K562 (cell line): ENCODE results near the gene CABP2. TPM values are rescaled to one million over a fixed set of nuclear protein-coding genes. Genes with fewer than 3 reads are reported as not detected.

Experiments used
- ATAC-seq: fragments of 200-7000 bp; cut with Tn5 transposase; 3 replicates; pipeline ENCODE4 v1.9.1; 2020; ENCODE audit warnings: moderate library complexity
- BruUV-seq: library from RNA; stranded (reverse); fragments of 400-500 nt; replicated peaks from 2 replicates; lab custom pipeline; 2021; lab: Mats Ljungman, UMichigan
- CTCF ChIA-PET: fragments of 300-600 bp; formaldehyde crosslinking; extraction: SDS; loops from one replicate; lab custom pipeline; 2021; ENCODE audit warnings: low intra/inter-chr PET ratio; lab: Yijun Ruan, JAX
- POLR2A ChIA-PET: fragments of 300-600, 350-650 bp; sonication (Branson Sonifier 250); formaldehyde crosslinking; extraction: SDS; loops from one replicate; lab custom pipeline; 2021; ENCODE audit warnings: antibody characterized with exemption, inconsistent platforms; lab: Yijun Ruan, JAX
- DNase-seq, 4 experiments: peaks; one replicate each; pipeline versions ENCODE4 v3.0.0 to v3.0.0-alpha.2; 2011 to 2018; ENCODE audit warnings: low spot score in 3 of 4, mixed read lengths in 3 of 4; ENCODE audit errors: extremely low read depth in 1 of 4
- FAIRE-seq: peaks from 2 replicates; lab custom pipeline; 2011; peaks lifted over from hg19 to GRCh38; lab: Jason Lieb, UNC
- H2AFZ ChIP-seq: 2 replicates; pipeline ENCODE4 v1.6.0; 2011; ENCODE audit warnings: low read depth, low read length, control low read depth, inconsistent platforms
- H3K27ac ChIP-seq: fragments of 200-600 bp; 3 replicates; pipeline ENCODE4 v1.8.0; 2011; ENCODE audit warnings: low read depth, mild to moderate bottlenecking, control low read depth, inconsistent platforms, low read length, moderate library complexity, mixed read lengths; ENCODE audit errors: extremely low read depth
- H3K27me3 ChIP-seq, 2 experiments: fragments of 300-600 bp in 1 of 2; 2 replicates in 1 of 2; 3 replicates in 1 of 2; pipeline versions ENCODE4 v1.6.0 to v1.8.0; 2011; ENCODE audit warnings: inconsistent platforms in 2 of 2, low read length in 2 of 2, mild to moderate bottlenecking in 1 of 2, mixed read lengths in 1 of 2, moderate library complexity in 1 of 2; ENCODE audit not compliant: control insufficient read depth in 2 of 2, insufficient read depth in 2 of 2
- H3K36me3 ChIP-seq: fragments of 300-600 bp; 3 replicates; pipeline ENCODE4 v1.8.0; 2011; ENCODE audit warnings: mild to moderate bottlenecking, low read length, inconsistent platforms; ENCODE audit not compliant: control insufficient read depth, insufficient read depth
- H3K4me1 ChIP-seq, 2 experiments: fragments of 200-600 bp in 1 of 2; replicated peaks in 1 of 2; 2 replicates in 1 of 2; 3 replicates in 1 of 2; pipeline versions ENCODE4 v1.5.1 to v1.8.0; 2011; ENCODE audit warnings: inconsistent platforms in 2 of 2, low read length in 2 of 2, mild to moderate bottlenecking in 1 of 2, mixed read lengths in 1 of 2, moderate library complexity in 1 of 2; ENCODE audit not compliant: control insufficient read depth in 2 of 2, insufficient read depth in 2 of 2
- H3K4me2 ChIP-seq: 2 replicates; pipeline ENCODE4 v1.6.1; 2011; ENCODE audit warnings: low read length, control low read depth, inconsistent platforms, mixed read lengths; ENCODE audit not compliant: insufficient read depth
- H3K4me3 ChIP-seq: fragments of 200-600 bp; sonication (generic), shearing (Covaris generic); 2 replicates; pipeline ENCODE4 v1.5.1; 2016; ENCODE audit warnings: control low read depth, inconsistent platforms
- H3K79me2 ChIP-seq: fragments of 200-600 bp; 3 replicates; pipeline ENCODE4 v1.8.0; 2011; ENCODE audit warnings: low read length, inconsistent platforms; ENCODE audit not compliant: control insufficient read depth, insufficient read depth
- H3K9ac ChIP-seq, 2 experiments: 2 replicates each; pipeline versions ENCODE4 v1.6.0 to v1.6.1; 2011; ENCODE audit warnings: low read depth in 2 of 2, low read length in 2 of 2, control low read depth in 1 of 2, inconsistent platforms in 1 of 2, mild to moderate bottlenecking in 1 of 2, mixed read lengths in 1 of 2; ENCODE audit not compliant: insufficient read depth in 1 of 2
- H3K9me1 ChIP-seq: one replicate; pipeline ENCODE4 v1.6.0; 2011; ENCODE audit warnings: inconsistent platforms, mild to moderate bottlenecking, low read length, moderate library complexity; ENCODE audit not compliant: control insufficient read depth, insufficient read depth
- H3K9me3 ChIP-seq: replicated peaks from 2 replicates; pipeline ENCODE4 v1.5.1; 2011; ENCODE audit warnings: low read depth, low read length, inconsistent platforms; ENCODE audit not compliant: control insufficient read depth, insufficient read depth
- H4K20me1 ChIP-seq: replicated peaks from 2 replicates; pipeline ENCODE4 v1.6.1; 2011; ENCODE audit warnings: low read length, inconsistent platforms, mixed read lengths; ENCODE audit not compliant: control insufficient read depth, insufficient read depth
- BHLHE40 ChIP-seq: IDR thresholded peaks from 2 replicates; pipeline ENCODE4 v1.6.1; 2011; ENCODE audit warnings: low read length, improper control_type of control experiment
- DPF2 ChIP-seq: fragments of 450-650 bp; IDR thresholded peaks from 2 replicates; pipeline ENCODE4 v1.6.1; 2016
- FOSL1 ChIP-seq: fragments of 200-800 bp; sonication (Bioruptor generic); conservative IDR thresholded peaks from 2 replicates; pipeline ENCODE4 v1.6.1; 2016; ENCODE audit warnings: missing genetic modification characterization, missing compliant biosample characterization
- JUN ChIP-seq, 2 experiments: sonication (generic) in 1 of 2; formaldehyde crosslinking in 1 of 2; IDR thresholded peaks; 2 replicates each; pipeline versions ENCODE4 v1.6.1 to v1.8.0; 2012 to 2022; ENCODE audit warnings: borderline replicate concordance in 2 of 2, mild to moderate bottlenecking in 2 of 2, improper control_type of control experiment in 1 of 2, low read depth in 1 of 2, low read length in 1 of 2, missing genetic modification reagents in 1 of 2
- KDM2B ChIP-seq: fragments of 250-450 bp; sonication (Bioruptor Pico); IDR thresholded peaks from 2 replicates; pipeline ENCODE4 v1.8.0; 2021; ENCODE audit warnings: mild to moderate bottlenecking, moderate library complexity
- KLF1 ChIP-seq: fragments of 450-650 bp; IDR thresholded peaks from 2 replicates; pipeline ENCODE4 v1.6.1; 2016; ENCODE audit warnings: missing genetic modification characterization, missing compliant biosample characterization
- MYC ChIP-seq, 2 experiments: fragments of 250-450 bp in 1 of 2; sonication (Bioruptor Pico) in 1 of 2; IDR thresholded peaks; 2 replicates each; pipeline versions ENCODE4 v1.5.1 to v1.6.1; 2012 to 2021; ENCODE audit warnings: low read depth in 2 of 2, borderline replicate concordance in 1 of 2, improper control_type of control experiment in 1 of 2, low read length in 1 of 2, mild to moderate bottlenecking in 1 of 2, moderate library complexity in 1 of 2
- MYNN ChIP-seq, 2 experiments: sonication (generic); formaldehyde crosslinking in 1 of 2; IDR thresholded peaks; 2 replicates each; pipeline versions ENCODE4 v1.5.0 to v1.6.1; 2016 to 2020; ENCODE audit warnings: antibody characterized with exemption in 1 of 2, missing genetic modification reagents in 1 of 2
- NFXL1 ChIP-seq: fragments of 450-650 bp; formaldehyde crosslinking; IDR thresholded peaks from 2 replicates; pipeline ENCODE4 v1.4.0; 2021; ENCODE audit warnings: mild to moderate bottlenecking
- SPI1 ChIP-seq: IDR thresholded peaks from 2 replicates; pipeline ENCODE4 v1.6.1; 2011; ENCODE audit warnings: low read depth, low read length, control low read depth, borderline replicate concordance
- TAF7 ChIP-seq: fragments of 450-650 bp; IDR thresholded peaks from 2 replicates; pipeline ENCODE4 v1.6.1; 2016; ENCODE audit warnings: missing genetic modification characterization, missing compliant biosample characterization
- TCF3 ChIP-seq: sonication (generic); formaldehyde crosslinking; IDR thresholded peaks from 2 replicates; pipeline ENCODE4 v1.4.0; 2020; ENCODE audit warnings: mild to moderate bottlenecking, missing genetic modification reagents
- TOE1 ChIP-seq, 2 experiments: fragments of 450-650 bp in 1 of 2; sonication (generic) in 1 of 2; formaldehyde crosslinking in 1 of 2; IDR thresholded peaks; 2 replicates each; pipeline versions ENCODE4 v1.7.1 to v1.8.0; 2016 to 2022; ENCODE audit warnings: borderline replicate concordance in 2 of 2, mild to moderate bottlenecking in 2 of 2, antibody characterized with exemption in 1 of 2, inconsistent platforms in 1 of 2, low read depth in 1 of 2, missing genetic modification reagents in 1 of 2, moderate library complexity in 1 of 2
- ZBED1 ChIP-seq: IDR thresholded peaks from 2 replicates; pipeline ENCODE4 v1.6.1; 2014
- ZBTB1 ChIP-seq: sonication (generic); formaldehyde crosslinking; IDR thresholded peaks from 2 replicates; pipeline ENCODE4 v1.8.1; 2023; ENCODE audit warnings: missing genetic modification reagents, low read depth, mild to moderate bottlenecking, borderline replicate concordance
- ZBTB34 ChIP-seq: fragments of 250-450 bp; sonication (Bioruptor Pico); IDR thresholded peaks from 2 replicates; pipeline ENCODE4 v1.8.0; 2021; ENCODE audit warnings: mild to moderate bottlenecking, moderate library complexity
- ZBTB49 ChIP-seq: sonication (generic); formaldehyde crosslinking; IDR thresholded peaks from 2 replicates; pipeline ENCODE4 v1.8.0; 2022; ENCODE audit warnings: missing genetic modification reagents, mild to moderate bottlenecking, borderline replicate concordance
- ZSCAN32 ChIP-seq: fragments of 450-650 bp; formaldehyde crosslinking; IDR thresholded peaks from 2 replicates; pipeline ENCODE4 v1.4.0; 2020; ENCODE audit warnings: mild to moderate bottlenecking, moderate library complexity
- WGBS: fragments of 100-300 bp; shearing (Covaris generic); methylation state at CpG from one replicate; pipeline ENCODE4 v1.1.6; 2016; ENCODE audit warnings: low coverage, mixed read lengths; ENCODE audit not compliant: insufficient coverage; ENCODE audit errors: missing lambda C conversion rate; 5-methylcytosine and 5-hydroxymethylcytosine counted together
- in situ Hi-C: fragments of 300-500 bp; cut with MboI; formaldehyde crosslinking; loops from 4 replicates; pipeline ENCODE4 v1.15.0; 2018; ENCODE audit warnings: inconsistent platforms, mixed read lengths
- intact Hi-C: fragments of 100-400 bp; cut with micrococcal nuclease; formaldehyde crosslinking; loops from 2 replicates; pipeline ENCODE4 v1.14.2; 2022
- polyA plus RNA-seq, 8 experiments: library from polyadenylated mRNA; depleted of rRNA in 4 of 8; stranded (reverse) in 5 of 8; unstranded in 3 of 8; fragments of >200 nt; fragmentation: Nextera tagmentation in 2 of 8; fragmentation: Illumina TruSeq in 1 of 8; extraction: Ambion mirVana in 2 of 8; extraction: Trizol in 1 of 8; gene quantifications; 2 replicates each; pipeline versions ENCODE4 v1.2.1 to v1.2.3, GENCODE V29; 2011 to 2014; ENCODE audit warnings: inconsistent platforms in 1 of 8, missing spikeins in 1 of 8
- total RNA-seq, 7 experiments: library from RNA; depleted of rRNA in 6 of 7; stranded (reverse); fragments of >200 nt in 6 of 7; fragmentation: Illumina TruSeq in 2 of 7; extraction: Trizol in 2 of 7; gene quantifications; 2 replicates each; pipeline versions ENCODE4 v1.2.1 to v1.2.3, GENCODE V29; 2011 to 2021; ENCODE audit warnings: low replicate concordance in 1 of 7

CABP2 gene
- total and polyA plus RNA-seq, 9 of the 15 experiments (the other 6 are each of a cell fraction or from before 2014, with no cell fraction given) = not detected

GRCh38 chr11:67482275-67482826 is 40.9 kb downstream of the CABP2 start:
- H3K36me3 ChIP-seq = peaks cover 3% of the 10 kb centered on the region; the same call in 1 of the 3 replicates
- H2AFZ ChIP-seq = peak overlapping the region; percentile 90
- 24% methylated on average over 19 of the region's 19 CpGs for WGBS
- H3K4me1 ChIP-seq = peaks cover 33 to 52% of the 10 kb centered on the region in 2 experiments
- BruUV-seq = TSS peak; percentile 98
- H3K27me3 ChIP-seq = no peaks in the 10 kb centered on the region
- no peak for FAIRE-seq
- ChIA-PET CTCF (interaction anchor here (0.7 kb wide), 1 partner anchor 446 kb away, joined by 3 read pairs; no protein-coding TSS in a partner anchor), POLR2A (interaction anchor here (0.7 to 1.0 kb wide), 7 partner anchors 10 to 148 kb away, joined by 3 to 5 read pairs (median 3); partner anchors contain the start of gene PPP1CA)
- intact Hi-C loops (loop anchor here (1.0 to 5.0 kb wide), 2 partner anchors 22 to 80 kb away; partner anchors contain the start of genes PPP1CA and TBC1D10C), in situ Hi-C loops (no loop called here)
- H4K20me1 ChIP-seq = no peaks in the 10 kb centered on the region
- H3K27ac ChIP-seq = peak overlapping the region; percentile 73
- peak overlapping the region; percentile 49 for H3K4me3 ChIP-seq
- no peaks in the 10 kb centered on the region for H3K9me3 ChIP-seq
- no peaks in the 10 kb centered on the region for H3K9me1 ChIP-seq
- H3K4me2 ChIP-seq = peak overlapping the region; percentile 78
- peaks cover 31% of the 10 kb centered on the region for H3K79me2 ChIP-seq
- DNase-seq = no peak
- peak overlapping the region; percentile 61 to 87 for H3K9ac ChIP-seq
- ATAC-seq = peak; percentile 7
- TF ChIP-seq SPI1 (peak; percentile 88; the same call in 1 of the 2 replicates), JUN (IDR thresholded peaks at IDR 0.05; ENCODE audit: borderline replicate concordance, low read depth, low read length) (no peak), JUN (CRISPR knock-in tag; IDR thresholded peaks at IDR 0.05; ENCODE audit: borderline replicate concordance) (no peak), KDM2B (no peak), TOE1 (IDR thresholded peaks at IDR 0.05; ENCODE audit: borderline replicate concordance) (no peak), TOE1 (CRISPR knock-in tag; IDR thresholded peaks at IDR 0.05; ENCODE audit: borderline replicate concordance, low read depth) (no peak), TCF3 (CRISPR knock-in tag) (no peak), MYNN (IDR thresholded peaks at IDR 0.05) (no peak), MYNN (CRISPR knock-in tag; IDR thresholded peaks at IDR 0.05) (no peak), ZBED1 (no peak), ZBTB1 (no peak), KLF1 (no peak), ZBTB49 (CRISPR knock-in tag) (no peak), FOSL1 (tag) (peak; percentile 57; the same call in 1 of the 2 replicates), ZBTB34 (no peak), MYC (IDR thresholded peaks at IDR 0.05; ENCODE audit: low read depth, low read length) (no peak), MYC (CRISPR knock-in tag; IDR thresholded peaks at IDR 0.05; ENCODE audit: borderline replicate concordance, low read depth) (no peak), BHLHE40 (no peak), DPF2 (peak; percentile 27; the same call in 1 of the 2 replicates), NFXL1 (CRISPR knock-in tag) (no peak), ZSCAN32 (CRISPR knock-in tag) (no peak), TAF7 (tag) (no peak)
